ENCODE data around the gene TMEM168. TPM values are rescaled to one million over a fixed set of nuclear protein-coding genes. Genes with fewer than 3 reads are reported as not detected.
A peak's percentile ranks its signal among the peaks of the same experiment; 100 is the strongest.
"Not testable (repeated sequence)": the region's sequence is repeated elsewhere in the genome, so short reads cannot be mapped to it uniquely, and the experiment has no call there.

Gene TMEM168
- polyA plus RNA-seq (2013, experiment 1 of 2): 9.9 TPM
- 10.1 TPM for polyA plus RNA-seq (2013, experiment 2 of 2)

- WGBS: under 1% methylated on average over 67 of the region's 67 CpGs
- no peaks in the 10 kb centered on the region for H3K4me1 ChIP-seq (ENCODE audit: insufficient read depth, low read length)
- no peaks in the 10 kb centered on the region for H3K36me3 ChIP-seq (ENCODE audit: insufficient read depth, low read length)
- no peaks in the 10 kb centered on the region for H3K9me3 ChIP-seq (ENCODE audit: insufficient read depth, low read depth, low read length)
- H3K4me3 ChIP-seq (ENCODE audit: low read length): peak within 1 kb of the TSS; percentile 90
- peak within 1 kb of the TSS; percentile 97 for H3K9ac ChIP-seq (ENCODE audit: low read depth, low read length)
- no peaks in the 10 kb centered on the region for H3K27me3 ChIP-seq (ENCODE audit: insufficient read depth, low read length)
- peak within 1 kb of the TSS; percentile 93 for H3K27ac ChIP-seq (ENCODE audit: low read depth, low read length)
Measured at GRCh38 chr7:112789817-112790585, at the start of gene TMEM168. TMEM168 (minus strand) TSS chr7:112790393; CDS start chr7:112784825, 5,568 bp downstream.

- H3K27me3 ChIP-seq (ENCODE audit: insufficient read depth, low read length); H3K9ac ChIP-seq (ENCODE audit: low read depth, low read length); H3K4me3 ChIP-seq (ENCODE audit: low read length); H3K4me1 ChIP-seq (ENCODE audit: insufficient read depth, low read length); H3K27ac ChIP-seq (ENCODE audit: low read depth, low read length); H3K9me3 ChIP-seq (ENCODE audit: insufficient read depth, low read depth, low read length); H3K36me3 ChIP-seq (ENCODE audit: insufficient read depth, low read length): not testable (repeated sequence)
- 92% methylated on average over 4 of the region's 4 CpGs for WGBS
Measured at GRCh38 chr7:112835928-112836327, 45.7 kb upstream of the TMEM168 start.

- H3K36me3 ChIP-seq (ENCODE audit: insufficient read depth, low read length): peaks cover 26% of the 10 kb centered on the region
- H3K27ac ChIP-seq (ENCODE audit: low read depth, low read length): no peak overlapping the region
- no peak overlapping the region for H3K4me3 ChIP-seq (ENCODE audit: low read length)
- H3K9me3 ChIP-seq (ENCODE audit: insufficient read depth, low read depth, low read length): peaks cover 15% of the 10 kb centered on the region; the same call in 1 of the 2 replicates
- no peaks in the 10 kb centered on the region for H3K27me3 ChIP-seq (ENCODE audit: insufficient read depth, low read length)
- no CpG with 5 or more reads among the region's 3 CpGs for WGBS
- H3K9ac ChIP-seq (ENCODE audit: low read depth, low read length): no peak overlapping the region
- no peaks in the 10 kb centered on the region for H3K4me1 ChIP-seq (ENCODE audit: insufficient read depth, low read length)
Measured at GRCh38 chr7:112833082-112833481, 42.9 kb upstream of the TMEM168 start.

- Histone ChIP-seq H3K36me3 (ENCODE audit: insufficient read depth, low read length) (peaks cover 26% of the 10 kb centered on the region), H3K9ac (ENCODE audit: low read depth, low read length) (no peak overlapping the region), H3K4me1 (ENCODE audit: insufficient read depth, low read length) (no peaks in the 10 kb centered on the region), H3K27ac (ENCODE audit: low read depth, low read length) (no peak overlapping the region), H3K9me3 (ENCODE audit: insufficient read depth, low read depth, low read length) (peaks cover 17% of the 10 kb centered on the region; the same call in 1 of the 2 replicates), H3K27me3 (ENCODE audit: insufficient read depth, low read length) (no peaks in the 10 kb centered on the region), H3K4me3 (ENCODE audit: low read length) (no peak overlapping the region)
Measured at GRCh38 chr7:112830769-112831168, 40.6 kb upstream of the TMEM168 start.

- H3K27me3 ChIP-seq (ENCODE audit: insufficient read depth, low read length): no peaks in the 10 kb centered on the region
- H3K9me3 ChIP-seq (ENCODE audit: insufficient read depth, low read depth, low read length): peaks cover 17% of the 10 kb centered on the region; the same call in 1 of the 2 replicates
- WGBS: 92% methylated on average over 1 of the region's 1 CpG
- no peak overlapping the region for H3K4me3 ChIP-seq (ENCODE audit: low read length)
- H3K4me1 ChIP-seq (ENCODE audit: insufficient read depth, low read length): no peaks in the 10 kb centered on the region
- no peak overlapping the region for H3K9ac ChIP-seq (ENCODE audit: low read depth, low read length)
- no peak overlapping the region for H3K27ac ChIP-seq (ENCODE audit: low read depth, low read length)
- peaks cover 26% of the 10 kb centered on the region for H3K36me3 ChIP-seq (ENCODE audit: insufficient read depth, low read length)
Measured at GRCh38 chr7:112828696-112829095, 38.5 kb upstream of the TMEM168 start.

GRCh38 chr7:112821345-112821744 is 31.2 kb upstream of the TMEM168 start:
- Histone ChIP-seq H3K27ac (ENCODE audit: low read depth, low read length) (no peak overlapping the region), H3K9ac (ENCODE audit: low read depth, low read length) (no peak overlapping the region), H3K36me3 (ENCODE audit: insufficient read depth, low read length) (peaks cover 12% of the 10 kb centered on the region), H3K4me3 (ENCODE audit: low read length) (no peak overlapping the region), H3K4me1 (ENCODE audit: insufficient read depth, low read length) (peaks cover 5% of the 10 kb centered on the region; the same call in 1 of the 2 replicates), H3K27me3 (ENCODE audit: insufficient read depth, low read length) (no peaks in the 10 kb centered on the region), H3K9me3 (ENCODE audit: insufficient read depth, low read depth, low read length) (no peaks in the 10 kb centered on the region)

- 92% methylated on average over 2 of the region's 3 CpGs for WGBS
- H3K27me3 ChIP-seq (ENCODE audit: insufficient read depth, low read length): no peaks in the 10 kb centered on the region
- peaks cover 5% of the 10 kb centered on the region; the same call in 1 of the 2 replicates for H3K4me1 ChIP-seq (ENCODE audit: insufficient read depth, low read length)
- H3K27ac ChIP-seq (ENCODE audit: low read depth, low read length): no peak overlapping the region
- peaks cover 12% of the 10 kb centered on the region for H3K36me3 ChIP-seq (ENCODE audit: insufficient read depth, low read length)
- H3K9me3 ChIP-seq (ENCODE audit: insufficient read depth, low read depth, low read length): no peaks in the 10 kb centered on the region
- no peak overlapping the region for H3K4me3 ChIP-seq (ENCODE audit: low read length)
- H3K9ac ChIP-seq (ENCODE audit: low read depth, low read length): no peak overlapping the region
Measured at GRCh38 chr7:112819536-112819935, 29.3 kb upstream of the TMEM168 start.

- no peaks in the 10 kb centered on the region for H3K36me3 ChIP-seq (ENCODE audit: insufficient read depth, low read length)
- H3K27ac ChIP-seq (ENCODE audit: low read depth, low read length): no peak overlapping the region
- H3K4me3 ChIP-seq (ENCODE audit: low read length): no peak overlapping the region
- no peaks in the 10 kb centered on the region for H3K27me3 ChIP-seq (ENCODE audit: insufficient read depth, low read length)
- no peaks in the 10 kb centered on the region for H3K9me3 ChIP-seq (ENCODE audit: insufficient read depth, low read depth, low read length)
- 98% methylated on average over 4 of the region's 4 CpGs for WGBS
- no peak overlapping the region for H3K9ac ChIP-seq (ENCODE audit: low read depth, low read length)
- peaks cover 3% of the 10 kb centered on the region; the same call in 1 of the 2 replicates for H3K4me1 ChIP-seq (ENCODE audit: insufficient read depth, low read length)
Measured at GRCh38 chr7:112806156-112806555, 16.0 kb upstream of the TMEM168 start.

- no peaks in the 10 kb centered on the region for H3K27me3 ChIP-seq (ENCODE audit: insufficient read depth, low read length)
- H3K9me3 ChIP-seq (ENCODE audit: insufficient read depth, low read depth, low read length): no peaks in the 10 kb centered on the region
- H3K4me3 ChIP-seq (ENCODE audit: low read length): no peak overlapping the region
- 95% methylated on average over 3 of the region's 3 CpGs for WGBS
- H3K4me1 ChIP-seq (ENCODE audit: insufficient read depth, low read length): no peaks in the 10 kb centered on the region
- no peaks in the 10 kb centered on the region for H3K36me3 ChIP-seq (ENCODE audit: insufficient read depth, low read length)
- no peak overlapping the region for H3K27ac ChIP-seq (ENCODE audit: low read depth, low read length)
- no peak overlapping the region for H3K9ac ChIP-seq (ENCODE audit: low read depth, low read length)
Measured at GRCh38 chr7:112802406-112802805, 12.2 kb upstream of the TMEM168 start.

GRCh38 chr7:112800486-112800885 is 10.3 kb upstream of the TMEM168 start:
- no peak overlapping the region for H3K27ac ChIP-seq (ENCODE audit: low read depth, low read length)
- H3K9ac ChIP-seq (ENCODE audit: low read depth, low read length): no peak overlapping the region
- no peaks in the 10 kb centered on the region for H3K27me3 ChIP-seq (ENCODE audit: insufficient read depth, low read length)
- no peaks in the 10 kb centered on the region for H3K9me3 ChIP-seq (ENCODE audit: insufficient read depth, low read depth, low read length)
- H3K4me3 ChIP-seq (ENCODE audit: low read length): no peak overlapping the region
- 98% methylated on average over 2 of the region's 2 CpGs for WGBS
- no peaks in the 10 kb centered on the region for H3K36me3 ChIP-seq (ENCODE audit: insufficient read depth, low read length)
- no peaks in the 10 kb centered on the region for H3K4me1 ChIP-seq (ENCODE audit: insufficient read depth, low read length)

GRCh38 chr7:112799448-112800120 is 9.4 kb upstream of the TMEM168 start:
- Histone ChIP-seq H3K4me1 (ENCODE audit: insufficient read depth, low read length) (no peaks in the 10 kb centered on the region), H3K9ac (ENCODE audit: low read depth, low read length) (no peak overlapping the region), H3K9me3 (ENCODE audit: insufficient read depth, low read depth, low read length) (no peaks in the 10 kb centered on the region), H3K27me3 (ENCODE audit: insufficient read depth, low read length) (no peaks in the 10 kb centered on the region), H3K36me3 (ENCODE audit: insufficient read depth, low read length) (no peaks in the 10 kb centered on the region), H3K27ac (ENCODE audit: low read depth, low read length) (no peak overlapping the region), H3K4me3 (ENCODE audit: low read length) (no peak overlapping the region)
- 93% methylated on average over 3 of the region's 3 CpGs for WGBS
